ENCODE data around the gene DUS3L. TPM values are rescaled to one million over a fixed set of nuclear protein-coding genes. Genes with fewer than 3 reads are reported as not detected.

The DUS3L gene
- total RNA-seq, 1 donor from 2014 or later = 16.2 TPM

DNA sequence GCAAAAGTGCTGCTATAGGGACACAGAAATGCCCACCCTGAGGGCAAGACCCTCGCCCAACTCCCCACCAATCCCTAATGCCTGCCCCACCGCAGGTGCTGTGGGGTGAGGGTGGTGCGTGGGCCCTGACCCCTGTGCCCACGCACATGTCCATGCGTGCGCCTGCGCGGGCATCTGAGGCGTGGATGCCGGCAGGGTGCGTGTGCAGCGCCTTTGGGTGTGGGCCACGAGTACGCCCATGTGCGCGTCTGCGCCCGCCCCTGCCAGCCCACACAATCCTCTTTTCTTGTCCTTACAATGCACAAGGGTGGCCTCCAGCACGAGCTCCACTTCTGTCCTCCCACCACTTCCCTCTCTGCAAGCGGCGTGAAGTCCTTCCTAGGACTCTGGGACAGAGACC is 34.2 kb upstream of the DUS3L start:
- no peak overlapping the region for H3K4me3 Mint-ChIP-seq (ENCODE audit: unreplicated experiment)
- TF ChIP-seq, protein P1, sequence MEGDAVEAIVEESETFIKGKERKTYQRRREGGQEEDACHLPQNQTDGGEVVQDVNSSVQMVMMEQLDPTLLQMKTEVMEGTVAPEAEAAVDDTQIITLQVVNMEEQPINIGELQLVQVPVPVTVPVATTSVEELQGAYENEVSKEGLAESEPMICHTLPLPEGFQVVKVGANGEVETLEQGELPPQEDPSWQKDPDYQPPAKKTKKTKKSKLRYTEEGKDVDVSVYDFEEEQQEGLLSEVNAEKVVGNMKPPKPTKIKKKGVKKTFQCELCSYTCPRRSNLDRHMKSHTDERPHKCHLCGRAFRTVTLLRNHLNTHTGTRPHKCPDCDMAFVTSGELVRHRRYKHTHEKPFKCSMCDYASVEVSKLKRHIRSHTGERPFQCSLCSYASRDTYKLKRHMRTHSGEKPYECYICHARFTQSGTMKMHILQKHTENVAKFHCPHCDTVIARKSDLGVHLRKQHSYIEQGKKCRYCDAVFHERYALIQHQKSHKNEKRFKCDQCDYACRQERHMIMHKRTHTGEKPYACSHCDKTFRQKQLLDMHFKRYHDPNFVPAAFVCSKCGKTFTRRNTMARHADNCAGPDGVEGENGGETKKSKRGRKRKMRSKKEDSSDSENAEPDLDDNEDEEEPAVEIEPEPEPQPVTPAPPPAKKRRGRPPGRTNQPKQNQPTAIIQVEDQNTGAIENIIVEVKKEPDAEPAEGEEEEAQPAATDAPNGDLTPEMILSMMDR (IDR thresholded peaks at IDR 0.05; ENCODE audit: unreplicated experiment) = no peak
- H3K4me1 Mint-ChIP-seq (ENCODE audit: unreplicated experiment) = no peaks in the 10 kb centered on the region

DNA sequence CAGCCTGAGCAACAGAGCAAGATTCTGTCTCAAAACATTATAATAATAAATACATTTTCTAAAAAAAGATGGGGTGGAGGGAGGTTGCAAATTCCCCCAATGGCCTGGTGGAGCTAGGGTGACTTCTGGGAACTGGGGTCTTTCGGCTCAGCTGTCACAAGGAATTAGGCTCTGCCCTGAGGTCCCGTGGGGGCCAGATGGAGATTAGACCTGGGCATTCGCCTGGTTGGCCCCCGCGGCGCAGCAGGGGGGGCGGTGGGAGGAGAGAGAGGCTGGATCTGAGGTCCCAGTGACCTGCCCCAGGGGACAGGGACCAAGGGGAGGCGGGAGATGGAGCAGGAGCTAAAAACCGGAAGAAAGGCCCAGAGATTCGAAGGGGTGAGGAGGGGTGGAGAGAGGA is 33.8 kb upstream of the DUS3L start:
- H3K4me3 Mint-ChIP-seq (ENCODE audit: unreplicated experiment) = no peak overlapping the region
- H3K4me1 Mint-ChIP-seq (ENCODE audit: unreplicated experiment) = no peaks in the 10 kb centered on the region
- TF ChIP-seq, protein P1 (IDR thresholded peaks at IDR 0.05; ENCODE audit: unreplicated experiment) = no peak
- no peak for DNase-seq (ENCODE audit: low spot score)
- no peaks in the 10 kb centered on the region for H3K36me3 Mint-ChIP-seq (ENCODE audit: low read depth, unreplicated experiment)
- no peaks in the 10 kb centered on the region for H3K9me3 Mint-ChIP-seq (ENCODE audit: unreplicated experiment)
- H3K27ac Mint-ChIP-seq (ENCODE audit: unreplicated experiment) = no peak overlapping the region
- H3K27me3 Mint-ChIP-seq (ENCODE audit: unreplicated experiment) = peaks cover 10% of the 10 kb centered on the region

More for the DNA sequence above, 34.2 kb upstream of the DUS3L start:
- H3K36me3 Mint-ChIP-seq (ENCODE audit: low read depth, unreplicated experiment) = no peaks in the 10 kb centered on the region
- no peak for DNase-seq (ENCODE audit: low spot score)
- no peak overlapping the region for H3K27ac Mint-ChIP-seq (ENCODE audit: unreplicated experiment)
- no peaks in the 10 kb centered on the region for H3K9me3 Mint-ChIP-seq (ENCODE audit: unreplicated experiment)
- peaks cover 10% of the 10 kb centered on the region for H3K27me3 Mint-ChIP-seq (ENCODE audit: unreplicated experiment)

DNA sequence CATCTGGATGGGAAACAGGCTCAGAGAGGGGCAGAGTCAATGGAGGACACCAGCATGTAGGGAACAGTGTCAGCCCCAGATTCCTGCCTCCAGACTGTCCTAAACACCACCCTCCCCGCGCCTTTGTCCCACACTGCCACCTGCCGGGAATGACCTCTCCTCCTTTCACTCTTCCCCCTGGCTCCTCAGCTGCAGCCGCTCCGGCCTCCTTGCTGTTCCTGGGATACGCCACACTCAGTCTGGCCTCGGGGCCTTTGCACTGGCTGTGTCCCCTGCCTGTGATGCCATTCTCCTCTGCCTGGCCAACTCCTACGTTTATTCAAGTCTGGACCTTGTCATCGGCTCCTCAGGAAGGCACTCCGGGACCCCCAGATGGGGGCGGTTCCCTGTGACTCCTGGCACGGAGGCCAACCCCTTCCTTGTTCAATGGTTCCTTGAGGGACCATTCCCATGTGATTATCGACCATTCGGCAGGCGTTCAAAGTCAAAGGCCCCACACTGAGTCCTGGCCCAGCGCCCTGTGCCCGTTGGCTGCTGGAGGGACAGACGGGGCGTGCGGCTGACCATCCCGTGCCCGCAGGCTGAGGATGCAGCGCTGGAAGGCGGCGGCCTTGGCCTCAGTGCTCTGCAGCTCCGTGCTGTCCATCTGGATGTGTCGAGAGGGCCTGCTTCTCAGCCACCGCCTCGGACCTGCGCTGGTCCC is 32.8 kb upstream of the DUS3L start:
- Mint-ChIP-seq H3K36me3 (ENCODE audit: low read depth, unreplicated experiment) (no peaks in the 10 kb centered on the region), H3K4me1 (ENCODE audit: unreplicated experiment) (no peaks in the 10 kb centered on the region), H3K9me3 (ENCODE audit: unreplicated experiment) (no peaks in the 10 kb centered on the region), H3K4me3 (ENCODE audit: unreplicated experiment) (no peak overlapping the region), H3K27ac (ENCODE audit: unreplicated experiment) (no peak overlapping the region), H3K27me3 (ENCODE audit: unreplicated experiment) (peaks cover 9% of the 10 kb centered on the region)
- no peak for DNase-seq (ENCODE audit: low spot score)
- TF ChIP-seq, protein P1 (IDR thresholded peaks at IDR 0.05; ENCODE audit: unreplicated experiment) = no peak

DNA sequence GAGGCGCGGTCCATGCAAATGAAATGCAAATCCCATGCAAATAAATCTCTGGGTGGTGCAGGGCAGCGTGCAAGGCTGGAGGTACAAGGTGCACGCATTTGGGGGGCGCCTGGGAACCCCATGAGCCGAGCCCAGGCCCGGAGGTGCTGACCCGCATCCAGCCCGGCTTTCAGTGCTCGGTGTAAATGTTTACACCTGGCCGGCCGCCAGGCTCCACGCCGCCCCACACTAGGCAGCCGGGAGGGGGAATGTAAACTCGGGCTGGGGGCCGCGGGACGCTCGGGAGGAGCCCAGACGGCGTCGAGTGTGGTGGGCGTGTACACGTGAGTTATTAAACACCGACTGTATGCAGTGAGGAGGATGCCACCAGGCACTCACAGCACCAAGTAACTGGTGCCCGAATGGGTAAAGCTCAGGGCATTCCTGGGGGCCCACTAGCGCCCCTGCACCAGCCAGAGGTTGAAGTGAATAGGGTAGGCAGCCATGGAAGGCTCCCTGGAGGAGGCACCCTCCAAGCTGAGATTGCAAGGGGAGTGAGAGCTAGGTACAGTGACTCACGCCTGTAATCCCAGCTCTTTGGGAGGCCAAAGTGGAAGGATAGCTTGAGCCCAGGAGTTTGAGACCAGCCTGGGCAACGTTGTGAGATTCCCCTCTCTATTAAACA is 31.4 kb upstream of the DUS3L start:
- Mint-ChIP-seq H3K9me3 (ENCODE audit: unreplicated experiment) (no peaks in the 10 kb centered on the region), H3K4me1 (ENCODE audit: unreplicated experiment) (no peaks in the 10 kb centered on the region), H3K27me3 (ENCODE audit: unreplicated experiment) (peaks cover 7% of the 10 kb centered on the region), H3K4me3 (ENCODE audit: unreplicated experiment) (no peak overlapping the region), H3K36me3 (ENCODE audit: low read depth, unreplicated experiment) (no peaks in the 10 kb centered on the region), H3K27ac (ENCODE audit: unreplicated experiment) (no peak overlapping the region)
- no peak for DNase-seq (ENCODE audit: low spot score)
- TF ChIP-seq, protein P1 (IDR thresholded peaks at IDR 0.05; ENCODE audit: unreplicated experiment) = no peak

DNA sequence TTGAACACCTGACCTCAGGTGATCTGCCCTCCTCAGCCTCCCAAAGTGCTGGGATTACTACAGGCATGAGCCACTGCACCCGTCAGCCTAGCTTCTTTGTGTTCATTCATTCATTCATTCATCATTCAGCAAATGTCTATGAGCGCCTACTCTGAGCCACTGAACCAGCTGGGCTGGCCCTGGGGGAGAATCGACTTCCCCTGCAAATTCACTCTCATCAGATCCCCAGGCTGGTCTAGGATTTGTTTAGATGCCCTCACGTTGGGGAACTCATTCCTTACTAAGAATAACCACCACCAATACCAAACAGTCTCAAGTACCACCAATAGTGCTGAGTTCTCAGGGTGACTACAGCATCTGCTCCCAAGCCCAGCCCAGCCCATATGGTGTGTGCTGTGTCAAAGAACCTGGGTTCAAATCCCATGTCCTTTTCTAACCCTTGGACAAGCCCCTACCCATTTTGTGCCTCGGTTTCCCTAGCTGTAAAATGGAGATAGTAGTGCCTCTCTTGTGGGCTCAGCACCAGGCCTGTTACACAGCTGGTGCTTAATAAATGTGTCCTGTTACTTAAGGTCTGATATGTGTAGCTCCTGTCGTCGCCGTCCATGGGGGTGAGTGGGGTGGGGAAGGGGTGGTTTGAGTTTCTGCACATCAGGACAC is 30.7 kb upstream of the DUS3L start:
- peaks cover 5% of the 10 kb centered on the region for H3K27me3 Mint-ChIP-seq (ENCODE audit: unreplicated experiment)
- DNase-seq (ENCODE audit: low spot score) = no peak
- no peaks in the 10 kb centered on the region for H3K36me3 Mint-ChIP-seq (ENCODE audit: low read depth, unreplicated experiment)
- no peak overlapping the region for H3K4me3 Mint-ChIP-seq (ENCODE audit: unreplicated experiment)
- TF ChIP-seq, protein P1 (IDR thresholded peaks at IDR 0.05; ENCODE audit: unreplicated experiment) = no peak
- no peak overlapping the region for H3K27ac Mint-ChIP-seq (ENCODE audit: unreplicated experiment)
- H3K4me1 Mint-ChIP-seq (ENCODE audit: unreplicated experiment) = peaks cover 2% of the 10 kb centered on the region
- H3K9me3 Mint-ChIP-seq (ENCODE audit: unreplicated experiment) = no peaks in the 10 kb centered on the region
